ENCODE data around the gene FRAS1.

- TF ChIP-seq EP300 (conservative IDR thresholded peaks at IDR 0.05; ENCODE audit: poor library complexity, severe bottlenecking) (no peak), CTCF (IDR thresholded peaks at IDR 0.05; ENCODE audit: poor library complexity, severe bottlenecking) (no peak)
- TF ChIP-seq, protein P1, sequence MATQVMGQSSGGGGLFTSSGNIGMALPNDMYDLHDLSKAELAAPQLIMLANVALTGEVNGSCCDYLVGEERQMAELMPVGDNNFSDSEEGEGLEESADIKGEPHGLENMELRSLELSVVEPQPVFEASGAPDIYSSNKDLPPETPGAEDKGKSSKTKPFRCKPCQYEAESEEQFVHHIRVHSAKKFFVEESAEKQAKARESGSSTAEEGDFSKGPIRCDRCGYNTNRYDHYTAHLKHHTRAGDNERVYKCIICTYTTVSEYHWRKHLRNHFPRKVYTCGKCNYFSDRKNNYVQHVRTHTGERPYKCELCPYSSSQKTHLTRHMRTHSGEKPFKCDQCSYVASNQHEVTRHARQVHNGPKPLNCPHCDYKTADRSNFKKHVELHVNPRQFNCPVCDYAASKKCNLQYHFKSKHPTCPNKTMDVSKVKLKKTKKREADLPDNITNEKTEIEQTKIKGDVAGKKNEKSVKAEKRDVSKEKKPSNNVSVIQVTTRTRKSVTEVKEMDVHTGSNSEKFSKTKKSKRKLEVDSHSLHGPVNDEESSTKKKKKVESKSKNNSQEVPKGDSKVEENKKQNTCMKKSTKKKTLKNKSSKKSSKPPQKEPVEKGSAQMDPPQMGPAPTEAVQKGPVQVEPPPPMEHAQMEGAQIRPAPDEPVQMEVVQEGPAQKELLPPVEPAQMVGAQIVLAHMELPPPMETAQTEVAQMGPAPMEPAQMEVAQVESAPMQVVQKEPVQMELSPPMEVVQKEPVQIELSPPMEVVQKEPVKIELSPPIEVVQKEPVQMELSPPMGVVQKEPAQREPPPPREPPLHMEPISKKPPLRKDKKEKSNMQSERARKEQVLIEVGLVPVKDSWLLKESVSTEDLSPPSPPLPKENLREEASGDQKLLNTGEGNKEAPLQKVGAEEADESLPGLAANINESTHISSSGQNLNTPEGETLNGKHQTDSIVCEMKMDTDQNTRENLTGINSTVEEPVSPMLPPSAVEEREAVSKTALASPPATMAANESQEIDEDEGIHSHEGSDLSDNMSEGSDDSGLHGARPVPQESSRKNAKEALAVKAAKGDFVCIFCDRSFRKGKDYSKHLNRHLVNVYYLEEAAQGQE (IDR thresholded peaks at IDR 0.05; ENCODE audit: borderline replicate concordance), result no peak
These were observed 500.7 kb downstream of the FRAS1 start for GRCh38 chr4:78557841-78558240.

Data from neural cell (in vitro differentiated cells).